NT2/D1 (cell line): ENCODE results near the gene TOM1L2.

Experiments
- SUZ12 ChIP-seq: IDR thresholded peaks from 2 replicates; pipeline ENCODE4 v1.6.1; 2011; ENCODE audit not compliant: insufficient read length, insufficient read depth; ENCODE audit errors: extremely low read depth
- YY1 ChIP-seq: IDR thresholded peaks from 2 replicates; pipeline ENCODE4 v1.6.1; 2011; ENCODE audit not compliant: insufficient read length, insufficient read depth
- ZNF274 ChIP-seq: IDR thresholded peaks from 2 replicates; pipeline ENCODE4 v1.6.1; 2011; ENCODE audit warnings: mild to moderate bottlenecking, low read depth, low read length

- TF ChIP-seq ZNF274 (no peak), YY1 (no peak), SUZ12 (no peak)
Observed at GRCh38 chr17:17826942-17827785, 145.0 kb downstream of the TOM1L2 start.
